Measurements from ENCODE around the gene TOP3B.

Gene TOP3B

DNA sequence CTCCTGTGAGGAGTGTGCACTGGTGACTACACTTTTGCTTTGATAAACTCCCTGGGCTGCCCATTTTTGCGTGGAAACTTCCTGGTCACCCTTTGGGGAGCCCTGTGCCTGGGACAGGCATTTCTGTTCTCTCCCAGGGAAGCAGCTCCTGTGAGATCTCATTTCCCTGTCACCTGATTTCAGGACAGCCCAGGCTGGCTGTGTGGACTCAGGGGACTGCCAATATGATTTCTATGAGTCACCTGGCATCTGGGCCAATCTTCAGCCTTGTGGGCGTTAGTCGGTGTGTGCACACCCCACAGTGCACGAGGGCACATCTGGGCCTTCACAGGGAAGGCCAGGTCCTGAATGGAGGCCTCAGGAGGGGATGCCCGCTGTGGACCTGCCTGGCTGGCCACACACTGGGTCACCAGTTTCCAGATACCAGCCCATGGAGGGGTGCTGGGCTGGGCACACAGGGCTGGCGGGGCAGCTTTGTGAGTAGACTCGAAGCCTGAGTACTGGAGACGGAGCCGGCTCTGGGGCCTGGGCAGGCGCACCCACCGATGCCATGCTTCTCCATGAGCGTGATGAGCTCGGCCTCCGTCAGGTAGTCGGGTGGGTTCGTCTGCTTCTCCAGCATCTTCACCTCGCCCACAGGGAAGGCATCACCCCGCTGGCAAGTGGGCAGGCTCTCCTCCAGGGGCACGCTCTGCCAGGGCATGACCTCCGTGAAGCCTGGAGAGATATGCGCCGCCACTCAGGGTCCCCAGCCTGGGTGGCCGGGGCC is 20.5 kb downstream of the TOP3B start:
- peak; percentile 40 for DNase-seq (ENCODE audit: low read depth)

- no peak for DNase-seq (ENCODE audit: low read depth)
Measured at GRCh38 chr22:21961127-21961867, 21.3 kb downstream of the TOP3B start.

DNA sequence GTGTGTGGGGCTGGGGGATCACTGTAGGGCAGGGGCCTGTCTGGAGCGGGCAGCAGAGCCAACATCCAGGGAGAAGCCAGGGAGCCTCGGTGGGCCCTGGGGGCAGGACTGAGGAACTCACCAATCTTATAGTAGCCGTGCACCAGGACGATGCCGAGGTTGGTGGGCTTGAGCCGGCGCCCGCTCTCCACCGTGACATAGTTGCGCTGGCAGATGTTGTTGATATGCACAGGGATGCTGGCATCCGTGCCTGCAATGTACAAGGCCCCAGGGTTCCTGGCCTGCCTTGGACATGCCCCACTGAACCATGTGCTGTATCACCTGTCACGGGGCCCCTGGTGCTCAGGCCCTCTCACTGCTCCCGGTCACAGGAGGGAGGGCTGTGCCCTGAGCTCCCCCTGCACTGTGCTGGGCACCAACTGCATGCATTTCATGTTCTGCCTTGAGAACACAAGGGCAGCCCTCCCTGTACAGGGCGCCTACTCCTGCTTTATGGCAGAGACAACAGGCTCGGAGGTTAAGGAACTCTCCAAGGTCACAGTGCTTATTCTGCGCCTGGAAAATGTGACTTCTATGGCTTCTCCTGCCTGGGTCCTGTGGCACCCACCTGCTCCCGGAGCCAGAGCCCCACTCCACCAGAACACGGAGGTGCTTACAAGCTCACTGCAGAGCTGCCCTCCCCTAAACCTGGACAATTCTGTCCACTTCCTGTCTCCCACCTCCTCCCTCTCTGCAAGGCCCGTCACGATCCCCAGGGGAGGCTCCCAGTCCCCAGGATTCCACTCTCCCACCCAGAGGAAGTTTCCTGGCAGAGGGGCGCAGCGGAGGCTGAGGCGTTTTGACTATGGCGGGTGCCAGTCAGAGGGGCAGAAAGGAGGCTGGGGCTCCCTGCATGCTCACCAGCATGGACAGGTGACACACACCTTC is 22.1 kb downstream of the TOP3B start:
- no peak for DNase-seq (ENCODE audit: low read depth)

DNA sequence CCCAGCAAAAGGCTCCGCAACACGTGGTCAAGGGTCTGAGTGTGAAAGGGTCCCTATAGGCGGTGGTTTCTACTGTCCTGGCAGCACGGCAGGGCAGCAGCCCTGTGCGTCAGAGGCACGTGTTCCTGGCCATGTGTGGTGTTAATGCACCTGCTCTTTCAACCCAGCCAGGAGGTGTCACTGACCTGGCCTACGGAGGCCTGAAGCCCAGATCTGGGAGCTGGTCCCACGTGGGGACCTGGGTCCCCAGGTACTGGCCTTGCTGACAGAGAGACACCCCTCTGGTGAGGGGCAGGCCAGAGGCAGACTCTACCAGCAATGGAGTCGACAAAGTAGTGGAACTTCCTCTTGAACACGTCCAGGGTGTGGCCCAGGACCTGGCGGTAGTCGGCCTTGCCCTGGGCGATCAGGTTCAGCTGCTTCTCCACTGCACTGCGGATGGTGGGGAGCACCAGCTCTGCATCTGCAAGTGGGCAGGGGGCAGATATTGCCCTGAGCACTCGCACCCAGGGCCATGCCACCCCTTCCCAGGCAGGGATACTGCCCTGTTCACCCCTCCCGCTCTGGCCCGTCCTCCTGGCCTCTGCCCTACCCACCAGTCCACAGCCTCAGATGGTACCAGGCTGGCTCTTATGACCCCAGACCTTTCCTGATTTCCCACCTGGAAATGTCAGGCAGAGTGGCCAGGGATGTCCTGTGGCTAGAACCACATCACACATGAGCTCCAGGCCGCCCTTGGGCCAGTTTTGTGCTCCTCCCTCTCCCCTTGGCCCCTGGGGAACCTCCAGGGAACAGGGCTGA is 23.1 kb downstream of the TOP3B start:
- no peak for DNase-seq (ENCODE audit: low read depth)

DNA sequence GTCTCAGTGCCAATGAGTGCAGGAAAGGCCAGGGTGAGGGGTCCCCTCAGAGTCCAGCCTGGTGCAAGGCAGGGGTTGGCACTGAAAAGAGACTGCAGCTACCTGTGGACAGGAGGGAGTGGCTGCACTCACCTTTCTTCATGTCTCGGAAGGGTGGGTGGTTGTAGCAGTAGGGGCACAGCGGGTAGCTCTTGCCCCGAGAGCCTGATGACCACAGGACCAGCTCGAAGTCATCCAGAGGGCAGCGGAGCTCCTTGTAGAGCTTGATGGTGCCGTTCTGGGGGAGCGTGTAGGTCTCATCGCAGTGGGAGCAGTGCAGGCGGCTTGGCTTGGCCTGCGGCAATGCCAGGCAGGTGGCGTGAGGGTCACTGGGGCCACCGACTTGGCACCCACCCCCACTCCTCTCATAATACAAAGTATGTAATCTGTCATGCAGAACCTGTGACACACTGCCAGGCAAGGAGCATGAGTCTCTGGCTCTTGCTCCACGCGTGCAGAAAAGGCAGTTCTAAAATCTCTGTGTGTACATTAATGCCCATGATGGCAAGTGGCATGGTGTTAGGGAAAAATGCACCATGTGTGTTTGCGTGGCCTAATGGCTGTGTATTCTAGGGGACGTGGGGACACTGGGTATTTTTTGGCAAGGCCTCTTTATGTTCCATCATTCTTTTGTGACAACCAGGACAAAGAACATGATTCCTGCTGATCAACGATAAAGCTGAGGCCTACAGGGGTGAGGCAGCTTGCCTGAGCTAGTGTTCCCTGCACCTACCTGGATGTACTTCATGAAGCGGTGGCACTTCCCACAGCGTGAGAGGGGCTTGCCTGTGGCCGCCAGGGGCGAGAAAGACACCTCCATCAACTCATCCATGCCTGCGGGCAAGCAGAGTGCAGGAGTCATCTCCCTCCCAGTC is 24.0 kb downstream of the TOP3B start:
- no peak for DNase-seq (ENCODE audit: low read depth)

GRCh38 chr22:21952586-21953571 is 29.7 kb downstream of the TOP3B start, which contains the start of gene PPM1F:
Gene PPM1F, minus strand, starts transcription at chr22:21952848. Its CDS starts 6,800 bp downstream, at chr22:21946048.
- DNase-seq (ENCODE audit: low read depth): peak; percentile 51

GRCh38 chr22:21951931-21952465 is 30.6 kb downstream of the TOP3B start:
- DNase-seq (ENCODE audit: low read depth): peak; percentile 67

GRCh38 chr22:21951062-21951461 is 31.5 kb downstream of the TOP3B start:
- no peak for DNase-seq (ENCODE audit: low read depth)

GRCh38 chr22:21949948-21950347 is 32.6 kb downstream of the TOP3B start:
- no peak for DNase-seq (ENCODE audit: low read depth)

DNA sequence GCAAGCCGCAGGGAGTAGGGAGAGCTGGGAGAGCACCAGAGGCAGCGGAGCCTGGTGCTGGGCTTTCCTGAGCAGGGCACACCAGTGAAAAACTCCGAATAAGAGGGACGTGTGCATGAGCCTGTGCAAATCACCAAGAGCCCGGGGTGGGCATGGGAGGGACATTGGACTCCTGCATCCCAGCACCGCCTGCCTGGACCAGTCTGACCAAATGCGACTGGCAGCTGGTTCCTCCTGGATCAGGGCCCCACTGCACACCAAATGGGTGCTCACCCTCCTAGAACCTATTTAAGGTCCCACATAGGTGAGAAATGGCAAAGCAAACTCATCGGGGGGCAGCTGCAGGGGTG is 33.0 kb downstream of the TOP3B start:
- no peak for DNase-seq (ENCODE audit: low read depth)

DNA sequence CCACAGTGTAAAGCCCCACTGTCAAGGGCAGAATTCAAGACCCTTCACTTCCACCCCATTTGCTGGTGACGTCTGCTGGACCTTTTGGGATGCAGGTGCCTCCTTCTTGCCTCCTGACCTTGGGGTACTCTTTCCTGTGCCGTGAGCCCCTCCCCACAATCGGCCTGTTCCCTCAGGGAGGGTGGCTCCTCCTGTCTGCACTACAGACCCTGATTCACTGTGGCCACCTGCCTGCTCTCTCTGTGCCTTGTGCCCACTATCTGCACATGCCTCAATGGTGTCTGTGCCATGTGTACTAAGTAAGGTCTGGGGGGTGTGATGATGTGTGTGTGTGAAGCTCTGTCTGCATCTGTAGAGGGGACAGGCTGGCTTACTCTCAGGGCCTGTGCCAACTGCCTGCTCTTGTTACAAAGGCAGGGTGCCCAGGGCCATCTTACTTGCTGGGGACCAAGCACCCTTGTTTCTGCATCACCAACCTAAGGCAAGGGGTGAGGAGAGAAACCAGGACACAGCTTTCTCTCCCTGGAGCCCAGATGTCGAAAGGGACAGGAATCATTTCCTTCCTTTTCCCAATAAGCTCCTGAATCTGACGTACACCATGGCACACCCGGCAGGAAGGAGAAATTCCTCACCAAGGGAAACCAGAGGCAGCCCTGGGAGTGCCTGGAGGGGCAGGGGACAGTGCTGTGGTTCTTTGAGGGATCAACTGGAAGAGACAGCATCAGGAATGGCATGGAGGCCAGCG is 33.6 kb downstream of the TOP3B start:
- no peak for DNase-seq (ENCODE audit: low read depth)

- DNase-seq (ENCODE audit: low read depth): no peak
Measured at GRCh38 chr22:21948390-21948789, 34.2 kb downstream of the TOP3B start.

GRCh38 chr22:21947040-21948014 is 35.3 kb downstream of the TOP3B start:
- peak; percentile 66 for DNase-seq (ENCODE audit: low read depth)

DNA sequence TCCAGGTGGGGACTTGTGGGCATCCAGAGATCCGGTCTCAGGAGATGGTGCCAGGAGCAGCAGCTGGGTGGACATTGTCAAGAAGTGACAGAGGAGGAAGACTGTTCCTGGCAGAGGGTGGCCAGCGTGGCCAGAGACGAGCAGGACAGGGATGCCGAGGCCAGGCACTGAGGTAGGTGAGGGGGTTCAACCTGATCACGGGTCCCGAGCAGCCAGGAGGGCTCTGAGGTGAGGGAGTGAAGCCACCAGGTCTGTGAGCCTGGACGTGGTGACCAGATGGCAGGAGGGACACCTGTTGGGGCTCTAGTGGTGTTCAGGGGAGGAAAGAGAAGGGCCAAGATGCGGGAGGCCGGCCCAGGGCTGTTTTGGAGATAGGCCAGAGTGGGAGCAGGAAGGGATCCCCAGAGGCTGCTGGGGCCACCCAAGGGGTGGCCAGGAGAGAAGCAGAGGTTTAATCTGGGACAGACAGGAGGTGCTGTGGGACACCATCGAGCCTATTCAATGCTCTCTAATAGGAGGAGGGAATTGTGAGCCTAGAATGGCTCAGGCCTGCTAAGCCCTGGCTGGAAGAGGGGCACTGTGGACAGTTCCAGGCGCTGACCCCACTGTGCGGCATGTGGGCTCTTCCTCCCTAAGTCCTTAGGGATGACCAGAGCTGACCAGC is 36.2 kb downstream of the TOP3B start:
- DNase-seq (ENCODE audit: low read depth): no peak

GRCh38 chr22:21945453-21946261 is 36.9 kb downstream of the TOP3B start:
- DNase-seq (ENCODE audit: low read depth): no peak

- no peak for DNase-seq (ENCODE audit: low read depth)
Measured at GRCh38 chr22:21944871-21945270, 37.7 kb downstream of the TOP3B start.

All from iris pigment epithelial cell (primary cell).